GM18519 (cell line): ENCODE results near the gene UBE3D.
"Not testable (repeated sequence)": the region's sequence is repeated elsewhere in the genome, so short reads cannot be mapped to it uniquely, and the experiment has no call there.

Experiments
- ATAC-seq: cut with Tn5 transposase; IDR thresholded peaks from one replicate; pipeline ENCODE4 v1.9.1; 2021; ENCODE audit warnings: mild to moderate bottlenecking, moderate library complexity; ENCODE audit not compliant: unreplicated experiment, low FRiP score

The UBE3D gene

GRCh38 chr6:82882363-82883023, 183.1 kb downstream of the UBE3D start:
- ATAC-seq, result no peak

- no peak for ATAC-seq
Observed at GRCh38 chr6:82881519-82881918, 184.1 kb downstream of the UBE3D start.

GRCh38 chr6:82878812-82879211, 186.8 kb downstream of the UBE3D start:
- ATAC-seq, result no peak

GRCh38 chr6:82877213-82878195, 188.1 kb downstream of the UBE3D start:
- ATAC-seq, result no peak

GRCh38 chr6:82875573-82876185, 190.0 kb downstream of the UBE3D start:
- no peak for ATAC-seq

GRCh38 chr6:82874867-82875266, 190.8 kb downstream of the UBE3D start:
- no peak for ATAC-seq

- no peak for ATAC-seq
Observed at GRCh38 chr6:82872185-82872584, 193.5 kb downstream of the UBE3D start.

- no peak for ATAC-seq
Observed at GRCh38 chr6:82870582-82871172, 195.0 kb downstream of the UBE3D start.

- no peak for ATAC-seq
Observed at GRCh38 chr6:82869493-82869892, 196.1 kb downstream of the UBE3D start.

GRCh38 chr6:82867946-82868345, 197.7 kb downstream of the UBE3D start:
- no peak for ATAC-seq

GRCh38 chr6:82866446-82866845, 199.2 kb downstream of the UBE3D start:
- no peak for ATAC-seq

- no peak for ATAC-seq
Observed at GRCh38 chr6:82865461-82865860, 200.2 kb downstream of the UBE3D start.

- ATAC-seq, result no peak
Observed at GRCh38 chr6:82863781-82864180, 201.9 kb downstream of the UBE3D start.

- ATAC-seq, result no peak
Observed at GRCh38 chr6:82862543-82862942, 203.1 kb downstream of the UBE3D start.

GRCh38 chr6:82861121-82861520, 204.5 kb downstream of the UBE3D start:
- no peak for ATAC-seq

- not testable (repeated sequence) for ATAC-seq
Observed at GRCh38 chr6:82856077-82856476, 209.6 kb downstream of the UBE3D start.

- not testable (repeated sequence) for ATAC-seq
Observed at GRCh38 chr6:82852904-82853303, 212.7 kb downstream of the UBE3D start.

- no peak for ATAC-seq
Observed at GRCh38 chr6:82843291-82843885, 222.3 kb downstream of the UBE3D start.

- no peak for ATAC-seq
Observed at GRCh38 chr6:82842721-82843120, 222.9 kb downstream of the UBE3D start.
